Measurements from ENCODE around the gene ARPC1A. TPM values are rescaled to one million over a fixed set of nuclear protein-coding genes. Genes with fewer than 3 reads are reported as not detected.

Gene ARPC1A
- total and polyA plus RNA-seq, 4 experiments from 2014 or later, result 46.2 to 64.2 (median 50.3) TPM

- Histone ChIP-seq H3K27me3 (ENCODE audit: insufficient read depth, low read length) (no peaks in the 10 kb centered on the region), H3K4me1 (ENCODE audit: insufficient read depth, low read length) (peaks cover 22% of the 10 kb centered on the region), H3K9me3 (ENCODE audit: control insufficient read depth in 1 of 2, low read length in 2 of 2) (no peaks in the 10 kb centered on the region), H3K27ac (ENCODE audit: low read depth, low read length) (peak overlapping the region; percentile 60), H3K4me3 (ENCODE audit: low read length in 2 of 2) (peak overlapping the region in 1 of 2 donors; percentile 52), H3K36me3 (ENCODE audit: insufficient read depth, low read length) (peaks cover 70% of the 10 kb centered on the region)
- ChIA-PET CTCF (ENCODE audit: partially characterized antibody) (interaction anchor here (0.7 to 4.4 kb wide), 9 partner anchors 15 to 187 kb away, joined by 3 to 28 read pairs (median 3); partner anchors contain the start of genes ARPC1B, BUD31 and PDAP1), POLR2A (ENCODE audit: partially characterized antibody) (interaction anchor here (0.5 to 13.0 kb wide), 12 partner anchors 9 to 516 kb away, joined by 3 to 210 read pairs (median 6); partner anchors contain the start of genes ARPC1B, BUD31, CPSF4 and PDAP1)
- intact Hi-C loops (cut with micrococcal nuclease), result loop anchor here (1.0 to 2.0 kb wide), 3 partner anchors 12 to 19 kb away; partner anchors contain the start of genes ARPC1B, BUD31 and PDAP1
- H3K27me3 Mint-ChIP-seq, result no peaks in the 10 kb centered on the region
- peaks cover 6 to 27% (median 21%) of the 10 kb centered on the region in 4 donors for H3K4me1 Mint-ChIP-seq
- H3K4me3 Mint-ChIP-seq, result peak overlapping the region; percentile 80 to 91 (median 84)
- no peak for DNase-seq
- no peaks in the 10 kb centered on the region for H3K9me3 Mint-ChIP-seq
- H3K27ac Mint-ChIP-seq, result peak overlapping the region; percentile 92 to 97 (median 94)
- peaks cover 17 to 67% of the 10 kb centered on the region in 2 donors for H3K36me3 Mint-ChIP-seq
Observed at GRCh38 chr7:99393355-99394187, 67.9 kb downstream of the ARPC1A start.

GRCh38 chr7:99394188-99394502 is 68.4 kb downstream of the ARPC1A start:
- no peaks in the 10 kb centered on the region for H3K27me3 Mint-ChIP-seq
- Histone ChIP-seq H3K27ac (ENCODE audit: low read depth, low read length) (peak overlapping the region; percentile 60), H3K27me3 (ENCODE audit: insufficient read depth, low read length) (no peaks in the 10 kb centered on the region), H3K9me3 (ENCODE audit: control insufficient read depth in 1 of 2, low read length in 2 of 2) (no peaks in the 10 kb centered on the region), H3K36me3 (ENCODE audit: insufficient read depth, low read length) (peaks cover 70% of the 10 kb centered on the region), H3K4me3 (ENCODE audit: low read length in 2 of 2) (no peak overlapping the region), H3K4me1 (ENCODE audit: insufficient read depth, low read length) (peaks cover 22% of the 10 kb centered on the region)
- H3K9me3 Mint-ChIP-seq, result no peaks in the 10 kb centered on the region
- ChIA-PET POLR2A (ENCODE audit: partially characterized antibody) (interaction anchor here (0.8 to 13.0 kb wide), 8 partner anchors 8 to 106 kb away, joined by 3 to 210 read pairs (median 6); partner anchors contain the start of genes ARPC1B, ATP5MF, BUD31 and CPSF4), CTCF (ENCODE audit: partially characterized antibody) (interaction anchor here (0.9 to 4.4 kb wide), 5 partner anchors 13 to 30 kb away, joined by 3 to 28 read pairs (median 3); partner anchors contain the start of genes ARPC1B, BUD31 and PDAP1)
- H3K4me3 Mint-ChIP-seq, result peak overlapping the region in 1 of 8 donors; percentile 49
- no peak for DNase-seq
- peak overlapping the region; percentile 71 to 97 (median 93) for H3K27ac Mint-ChIP-seq
- intact Hi-C loops (cut with micrococcal nuclease), result no loop called here
- H3K4me1 Mint-ChIP-seq, result peaks cover 8 to 32% (median 24%) of the 10 kb centered on the region in 4 donors
- H3K36me3 Mint-ChIP-seq, result peaks cover 17 to 71% of the 10 kb centered on the region in 2 donors

- H3K9me3 Mint-ChIP-seq, result no peaks in the 10 kb centered on the region
- Histone ChIP-seq H3K9me3 (ENCODE audit: control insufficient read depth in 1 of 2, low read length in 2 of 2) (no peaks in the 10 kb centered on the region), H3K27ac (ENCODE audit: low read depth, low read length) (peak overlapping the region; percentile 16), H3K4me3 (ENCODE audit: low read length in 2 of 2) (no peak overlapping the region), H3K4me1 (ENCODE audit: insufficient read depth, low read length) (peaks cover 22% of the 10 kb centered on the region), H3K27me3 (ENCODE audit: insufficient read depth, low read length) (no peaks in the 10 kb centered on the region), H3K36me3 (ENCODE audit: insufficient read depth, low read length) (peaks cover 70% of the 10 kb centered on the region)
- ChIA-PET POLR2A (ENCODE audit: partially characterized antibody) (interaction anchor here (1.0 to 13.0 kb wide), 3 partner anchors 11 to 20 kb away, joined by 3 to 210 read pairs (median 47); partner anchors contain the start of genes BUD31 and PDAP1), CTCF (ENCODE audit: partially characterized antibody) (interaction anchor here (1.3 to 4.4 kb wide), 2 partner anchors 13 to 31 kb away, joined by 3 to 28 read pairs; partner anchors contain the start of genes BUD31 and PDAP1)
- H3K27me3 Mint-ChIP-seq, result no peaks in the 10 kb centered on the region
- peaks cover 8 to 35% (median 26%) of the 10 kb centered on the region in 4 donors for H3K4me1 Mint-ChIP-seq
- no peak for DNase-seq
- H3K4me3 Mint-ChIP-seq, result no peak overlapping the region
- peak overlapping the region in 4 of 7 donors; percentile 41 to 93 (median 74) for H3K27ac Mint-ChIP-seq
- H3K36me3 Mint-ChIP-seq, result peaks cover 24 to 82% of the 10 kb centered on the region in 2 donors
- intact Hi-C loops (cut with micrococcal nuclease), result no loop called here
Observed at GRCh38 chr7:99395616-99396327, 70.1 kb downstream of the ARPC1A start.

- H3K36me3 Mint-ChIP-seq, result peaks cover 28 to 84% of the 10 kb centered on the region in 2 donors
- intact Hi-C loops (cut with micrococcal nuclease), result no loop called here
- no peaks in the 10 kb centered on the region for H3K27me3 Mint-ChIP-seq
- H3K36me3 ChIP-seq (ENCODE audit: insufficient read depth, low read length), result peaks cover 68% of the 10 kb centered on the region
- peaks cover 10 to 38% (median 26%) of the 10 kb centered on the region in 4 donors for H3K4me1 Mint-ChIP-seq
- peak overlapping the region in 2 of 7 donors; percentile 53 to 68 for H3K27ac Mint-ChIP-seq
- peaks cover 0 to 3% (median 0%) of the 10 kb centered on the region in 8 donors for H3K9me3 Mint-ChIP-seq
- H3K27me3 ChIP-seq (ENCODE audit: insufficient read depth, low read length), result no peaks in the 10 kb centered on the region
- H3K4me3 ChIP-seq (ENCODE audit: low read length in 2 of 2), result no peak overlapping the region
- CTCF ChIA-PET (ENCODE audit: partially characterized antibody), result no interaction called here
- H3K4me1 ChIP-seq (ENCODE audit: insufficient read depth, low read length), result peaks cover 22% of the 10 kb centered on the region
- no peak overlapping the region for H3K4me3 Mint-ChIP-seq
- POLR2A ChIA-PET (ENCODE audit: partially characterized antibody), result interaction anchor here (0.5 to 13.0 kb wide), 4 partner anchors 10 to 94 kb away, joined by 3 to 210 read pairs (median 3); partner anchors contain the start of genes BUD31 and PDAP1
- no peak for DNase-seq
- no peak overlapping the region for H3K27ac ChIP-seq (ENCODE audit: low read depth, low read length)
- no peaks in the 10 kb centered on the region for H3K9me3 ChIP-seq (ENCODE audit: control insufficient read depth in 1 of 2, low read length in 2 of 2)
Observed at GRCh38 chr7:99396418-99397296, 71.0 kb downstream of the ARPC1A start.

GRCh38 chr7:99397297-99397983 is 71.7 kb downstream of the ARPC1A start:
- H3K4me1 Mint-ChIP-seq, result peaks cover 7 to 33% (median 22%) of the 10 kb centered on the region in 4 donors

More at GRCh38 chr7:99397297-99397983, 71.7 kb downstream of the ARPC1A start:
- Histone ChIP-seq H3K27ac (ENCODE audit: low read depth, low read length) (no peak overlapping the region), H3K9me3 (ENCODE audit: control insufficient read depth in 1 of 2, low read length in 2 of 2) (no peaks in the 10 kb centered on the region), H3K4me1 (ENCODE audit: insufficient read depth, low read length) (peaks cover 16% of the 10 kb centered on the region), H3K36me3 (ENCODE audit: insufficient read depth, low read length) (peaks cover 62% of the 10 kb centered on the region), H3K27me3 (ENCODE audit: insufficient read depth, low read length) (no peaks in the 10 kb centered on the region), H3K4me3 (ENCODE audit: low read length in 2 of 2) (no peak overlapping the region)
- no peak for DNase-seq
- intact Hi-C loops (cut with micrococcal nuclease), result no loop called here
- peaks cover 28 to 81% of the 10 kb centered on the region in 2 donors for H3K36me3 Mint-ChIP-seq
- H3K9me3 Mint-ChIP-seq, result peaks cover 0 to 3% (median 0%) of the 10 kb centered on the region in 8 donors
- H3K27ac Mint-ChIP-seq, result peak overlapping the region in 6 of 7 donors; percentile 23 to 68 (median 54)
- no peaks in the 10 kb centered on the region for H3K27me3 Mint-ChIP-seq
- POLR2A ChIA-PET (ENCODE audit: partially characterized antibody), result interaction anchor here (1.1 to 13.0 kb wide), 3 partner anchors 9 to 22 kb away, joined by 3 to 210 read pairs (median 10); partner anchors contain the start of genes BUD31 and PDAP1
- no peak overlapping the region for H3K4me3 Mint-ChIP-seq
- CTCF ChIA-PET (ENCODE audit: partially characterized antibody), result no interaction called here

Data from CD4-positive, alpha-beta memory T cell (primary cell).